ENCODE measurements around the gene HRK.

GRCh38 chr12:116919247-116919661, 38.0 kb upstream of the HRK start:
- TF ChIP-seq CTCF (conservative IDR thresholded peaks at IDR 0.05) (no peak), EZH2 (IDR thresholded peaks at IDR 0.05; ENCODE audit: low read depth) (no peak)

Data from PC-9 (cell line).